ENCODE results near the gene MACROD2. TPM values are rescaled to one million over a fixed set of nuclear protein-coding genes. Genes with fewer than 3 reads are reported as not detected.

Gene MACROD2
- total RNA-seq, 1 experiment from 2014 or later: 1.6 TPM

DNA sequence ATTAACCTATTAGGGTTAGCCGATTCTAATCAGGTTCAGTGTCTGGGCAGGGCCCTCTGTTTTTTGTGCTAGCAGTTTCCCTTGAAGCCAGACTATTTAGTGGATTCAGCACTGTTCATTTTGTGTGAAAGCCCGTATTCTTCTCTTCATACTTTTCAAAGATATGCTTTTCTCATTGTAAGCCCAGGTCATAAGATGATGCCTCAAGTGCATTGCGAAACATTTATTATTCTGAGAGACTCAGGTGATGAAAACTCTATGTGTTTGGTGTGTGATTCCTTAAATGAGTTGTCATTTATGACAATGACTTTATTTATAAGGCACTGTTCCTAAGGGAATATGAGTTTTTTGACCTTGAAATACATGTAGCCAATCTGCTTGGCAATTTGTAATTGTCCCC is 1193.1 kb downstream of the MACROD2 start:
- no peaks in the 10 kb centered on the region for H3K9me3 Mint-ChIP-seq
- no peak overlapping the region; a peak in 1 of 7 replicates for H3K27ac Mint-ChIP-seq
- H3K4me3 Mint-ChIP-seq: no peak overlapping the region
- Histone ChIP-seq H4K91ac (ENCODE audit: insufficient read length, low read depth, low read length) (no peak overlapping the region), H3K4ac (ENCODE audit: low read depth, low read length) (no peak overlapping the region), H3K56ac (ENCODE audit: insufficient read length, low read depth, low read length) (no peak overlapping the region), H3K4me2 (ENCODE audit: insufficient read depth, insufficient read length, low read length) (no peak overlapping the region), H3K23ac (ENCODE audit: insufficient read length, low read depth, low read length) (no peak overlapping the region), H3K27ac (ENCODE audit: insufficient read length, low read depth, low read length) (no peak overlapping the region), H4K20me1 (ENCODE audit: control insufficient read depth, insufficient read depth, insufficient read length) (no peaks in the 10 kb centered on the region), H3K79me2 (ENCODE audit: insufficient read depth, low read length) (no peaks in the 10 kb centered on the region), H3K4me1 (ENCODE audit: insufficient read depth, low read length) (no peaks in the 10 kb centered on the region), H3K23me2 (ENCODE audit: insufficient read length, low read depth, low read length, poor library complexity, severe bottlenecking) (no peaks in the 10 kb centered on the region), H2BK15ac (ENCODE audit: low read depth, low read length) (no peak overlapping the region), H2AFZ (ENCODE audit: low read length) (no peak overlapping the region), H2BK12ac (ENCODE audit: insufficient read length, low read depth, low read length) (no peak overlapping the region), H3K79me1 (ENCODE audit: insufficient read depth, low read depth, low read length, poor library complexity, severe bottlenecking) (no peaks in the 10 kb centered on the region), H3K9me3 (ENCODE audit: control insufficient read depth, low read depth, low read length) (no peaks in the 10 kb centered on the region), H2AK5ac (ENCODE audit: insufficient read length, low read length) (no peak overlapping the region), H4K8ac (replicated peaks; ENCODE audit: insufficient read length, low read depth, low read length) (no peak overlapping the region), H2BK20ac (ENCODE audit: low read depth, low read length, poor library complexity, severe bottlenecking) (no peak overlapping the region), H3T11ph (ENCODE audit: low read length) (no peak overlapping the region), H3K27me3 (ENCODE audit: insufficient read depth, low read length) (no peaks in the 10 kb centered on the region; the same call in 1 of the 2 replicates), H2BK120ac (ENCODE audit: low read depth, low read length, poor library complexity, severe bottlenecking) (no peak overlapping the region), H4K5ac (ENCODE audit: insufficient read length, low read depth, low read length) (no peak overlapping the region), H3K9ac (ENCODE audit: extremely low read depth, insufficient read length, low read length) (no peak overlapping the region), H2BK5ac (ENCODE audit: insufficient read length, low read length) (no peak overlapping the region), H3K18ac (ENCODE audit: insufficient read length, low read depth, low read length) (no peak overlapping the region), H3K14ac (ENCODE audit: insufficient read depth, low read length) (no peak overlapping the region)
- peaks cover 11% of the 10 kb centered on the region in 2 experiments for H3K4me1 Mint-ChIP-seq
- WGBS (ENCODE audit: extremely low coverage, insufficient read length, low lambda C conversion rate): no CpG with 5 or more reads among the region's 3 CpGs
- H3K27me3 Mint-ChIP-seq (ENCODE audit: low read depth): peaks cover 3% of the 10 kb centered on the region
- DNase-seq: no peak
- TF ChIP-seq, protein P1, sequence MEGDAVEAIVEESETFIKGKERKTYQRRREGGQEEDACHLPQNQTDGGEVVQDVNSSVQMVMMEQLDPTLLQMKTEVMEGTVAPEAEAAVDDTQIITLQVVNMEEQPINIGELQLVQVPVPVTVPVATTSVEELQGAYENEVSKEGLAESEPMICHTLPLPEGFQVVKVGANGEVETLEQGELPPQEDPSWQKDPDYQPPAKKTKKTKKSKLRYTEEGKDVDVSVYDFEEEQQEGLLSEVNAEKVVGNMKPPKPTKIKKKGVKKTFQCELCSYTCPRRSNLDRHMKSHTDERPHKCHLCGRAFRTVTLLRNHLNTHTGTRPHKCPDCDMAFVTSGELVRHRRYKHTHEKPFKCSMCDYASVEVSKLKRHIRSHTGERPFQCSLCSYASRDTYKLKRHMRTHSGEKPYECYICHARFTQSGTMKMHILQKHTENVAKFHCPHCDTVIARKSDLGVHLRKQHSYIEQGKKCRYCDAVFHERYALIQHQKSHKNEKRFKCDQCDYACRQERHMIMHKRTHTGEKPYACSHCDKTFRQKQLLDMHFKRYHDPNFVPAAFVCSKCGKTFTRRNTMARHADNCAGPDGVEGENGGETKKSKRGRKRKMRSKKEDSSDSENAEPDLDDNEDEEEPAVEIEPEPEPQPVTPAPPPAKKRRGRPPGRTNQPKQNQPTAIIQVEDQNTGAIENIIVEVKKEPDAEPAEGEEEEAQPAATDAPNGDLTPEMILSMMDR (conservative IDR thresholded peaks at IDR 0.05): no peak
- no peaks in the 10 kb centered on the region for H3K36me3 Mint-ChIP-seq (ENCODE audit: insufficient read depth in 1 of 3, low read depth in 3 of 3)

Measured in H9 (cell line).